GM04503 (cell line): Measurements from ENCODE around the gene TMEM59L.

ENCODE experiments used
- DNase-seq: peaks from one replicate; pipeline ENCODE4 v3.0.0-alpha.2; 2012; ENCODE audit warnings: low read depth

Gene TMEM59L

GRCh38 chr19:18608805-18609716, 3.6 kb upstream of the TMEM59L start:
- no peak for DNase-seq

GRCh38 chr19:18609717-18610051, 3.0 kb upstream of the TMEM59L start:
- no peak for DNase-seq

- no peak for DNase-seq
These were observed 2.5 kb upstream of the TMEM59L start for GRCh38 chr19:18610245-18610555.

GRCh38 chr19:18610556-18611326, 1.9 kb upstream of the TMEM59L start:
- no peak for DNase-seq

GRCh38 chr19:18611327-18612050, 1.2 kb upstream of the TMEM59L start:
- no peak for DNase-seq

GRCh38 chr19:18612051-18612771, 459 bp upstream of the TMEM59L start:
- no peak for DNase-seq

- no peak for DNase-seq
These were observed 1.0 kb downstream of the TMEM59L start for GRCh38 chr19:18613589-18614234.

- DNase-seq, result no peak
These were observed 3.4 kb downstream of the TMEM59L start for GRCh38 chr19:18616023-18616422.

GRCh38 chr19:18617562-18617961, 4.9 kb downstream of the TMEM59L start:
- DNase-seq, result no peak

GRCh38 chr19:18618236-18618635, 5.6 kb downstream of the TMEM59L start:
- no peak for DNase-seq

GRCh38 chr19:18620311-18620710, 7.6 kb downstream of the TMEM59L start:
- DNase-seq, result no peak

GRCh38 chr19:18620902-18621301, 8.2 kb downstream of the TMEM59L start:
- DNase-seq, result no peak

GRCh38 chr19:18626906-18627305, 14.2 kb downstream of the TMEM59L start:
- no peak for DNase-seq

- no peak for DNase-seq
These were observed 16.8 kb downstream of the TMEM59L start for GRCh38 chr19:18629166-18630088.

GRCh38 chr19:18633321-18633720, 20.7 kb downstream of the TMEM59L start:
- DNase-seq, result no peak

GRCh38 chr19:18634612-18635297, 22.1 kb downstream of the TMEM59L start:
- no peak for DNase-seq

GRCh38 chr19:18635831-18636182, 23.1 kb downstream of the TMEM59L start:
- no peak for DNase-seq

GRCh38 chr19:18636183-18636968, 23.7 kb downstream of the TMEM59L start:
- peak; percentile 50 for DNase-seq

GRCh38 chr19:18636969-18637629, 24.4 kb downstream of the TMEM59L start, which contains the start of gene KLHL26:
Gene KLHL26 (plus strand): TSS chr19:18637028. CDS start chr19:18637055, 27 bp downstream.
- no peak for DNase-seq
